Globus pallidus (tissue), 1 donor: ENCODE measurements around the gene ZDHHC11B.
A peak's percentile ranks its signal among the peaks of the same experiment; 100 is the strongest.
"Not testable (repeated sequence)": the region's sequence is repeated elsewhere in the genome, so short reads cannot be mapped to it uniquely, and the experiment has no call there.

Source experiments
- DNase-seq: peaks from one replicate; pipeline ENCODE4 v3.0.0-alpha.2; 2015; ENCODE audit warnings: low spot score

Gene ZDHHC11B

DNA sequence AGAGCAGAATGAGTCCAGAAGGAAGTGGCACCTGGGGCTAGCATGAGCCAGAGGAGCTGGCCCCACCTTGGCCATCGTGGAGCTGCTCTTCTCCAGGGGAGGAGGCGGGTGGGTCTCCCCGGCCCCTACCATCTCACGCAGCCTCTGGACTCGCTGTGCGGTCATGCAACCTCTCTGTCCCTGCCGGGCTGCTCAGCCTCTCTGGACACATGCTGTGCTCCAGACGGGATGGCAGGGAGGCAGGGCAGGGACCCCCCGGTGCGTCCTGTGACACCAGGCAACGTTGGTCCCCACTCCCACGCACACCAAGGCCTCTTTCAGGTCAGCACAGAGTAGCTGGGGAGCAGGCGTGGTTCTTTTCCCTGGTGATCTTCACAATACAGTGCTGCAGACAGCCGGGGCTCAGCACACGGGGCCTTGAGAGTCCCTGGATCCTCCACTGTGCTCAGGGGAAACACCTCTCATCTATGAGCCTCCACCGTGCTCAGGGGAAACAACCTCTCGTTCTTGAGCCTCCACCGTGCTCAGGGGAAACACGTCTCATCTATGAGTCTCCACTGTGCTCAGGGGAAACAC lies 30.9 kb downstream of the ZDHHC11B start:
- not testable (repeated sequence) for DNase-seq

DNA sequence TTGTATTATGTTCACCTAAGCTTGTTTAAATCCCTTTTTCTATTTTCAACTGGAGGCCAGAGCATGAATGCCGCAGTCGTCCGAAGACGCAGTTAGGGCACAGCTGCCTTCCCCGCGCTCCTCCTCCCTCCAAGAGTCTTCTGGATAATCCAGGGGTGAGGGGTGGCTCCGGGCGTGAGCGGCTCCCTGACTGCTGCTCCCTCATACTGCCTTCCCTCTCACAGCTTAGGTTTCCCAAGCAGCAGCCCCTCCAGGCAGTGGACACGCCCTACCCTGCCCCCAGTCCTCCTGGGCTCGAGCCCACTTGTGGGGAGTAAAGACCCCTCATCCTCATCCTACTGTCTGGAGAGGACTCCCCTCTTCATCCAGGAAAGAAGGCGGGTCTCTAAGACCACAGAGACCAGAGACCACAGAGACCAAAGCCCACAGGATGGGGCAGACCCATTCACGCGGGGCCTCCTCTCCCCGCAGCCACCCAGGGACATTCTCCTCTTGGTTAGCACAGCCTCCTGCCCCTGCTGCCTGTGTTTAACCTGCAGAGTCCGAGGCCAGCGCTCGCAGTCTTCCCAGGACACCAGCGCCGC lies 31.9 kb downstream of the ZDHHC11B start:
- DNase-seq = not testable (repeated sequence)

DNA sequence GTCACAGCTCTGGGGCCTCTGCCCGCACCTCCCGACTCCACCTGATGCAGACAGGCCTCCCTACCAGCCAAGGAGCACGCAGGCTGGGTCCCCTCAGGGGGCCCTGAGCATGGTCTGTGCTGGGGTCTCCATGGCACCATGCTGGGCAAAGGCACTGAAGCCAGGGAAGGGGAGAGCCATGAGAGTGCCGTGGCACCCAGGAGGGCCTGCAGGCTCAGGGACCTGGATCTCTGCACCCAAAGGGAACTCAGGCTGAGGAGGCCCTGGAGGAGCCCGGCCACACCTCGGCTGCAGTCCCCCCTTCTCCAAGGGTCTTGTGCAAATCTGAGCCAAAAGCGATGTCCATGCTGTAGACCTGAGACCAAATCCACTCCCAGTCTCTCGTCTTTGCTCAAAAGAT lies 32.5 kb downstream of the ZDHHC11B start:
- not testable (repeated sequence) for DNase-seq

DNA sequence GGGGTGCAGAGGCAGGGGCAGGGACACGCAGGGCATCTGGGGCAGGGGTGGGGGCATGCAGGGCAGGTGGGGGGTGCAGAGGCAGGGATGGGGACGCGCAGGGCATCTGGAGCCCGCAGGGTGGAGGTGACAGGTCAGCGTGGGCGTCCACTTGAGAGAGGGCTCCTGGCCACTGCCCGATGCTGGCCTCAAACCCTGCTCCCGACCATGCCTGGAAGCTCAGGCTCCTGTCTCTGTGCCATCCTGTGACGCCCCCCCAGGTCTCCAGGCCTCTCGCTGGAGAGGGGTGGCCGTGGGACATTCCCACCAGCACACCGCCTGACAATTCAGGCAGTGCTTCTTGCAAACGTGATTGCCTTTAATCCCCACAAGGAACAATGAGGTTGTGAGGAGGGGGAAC lies 33.0 kb downstream of the ZDHHC11B start:
- no peak for DNase-seq

DNA sequence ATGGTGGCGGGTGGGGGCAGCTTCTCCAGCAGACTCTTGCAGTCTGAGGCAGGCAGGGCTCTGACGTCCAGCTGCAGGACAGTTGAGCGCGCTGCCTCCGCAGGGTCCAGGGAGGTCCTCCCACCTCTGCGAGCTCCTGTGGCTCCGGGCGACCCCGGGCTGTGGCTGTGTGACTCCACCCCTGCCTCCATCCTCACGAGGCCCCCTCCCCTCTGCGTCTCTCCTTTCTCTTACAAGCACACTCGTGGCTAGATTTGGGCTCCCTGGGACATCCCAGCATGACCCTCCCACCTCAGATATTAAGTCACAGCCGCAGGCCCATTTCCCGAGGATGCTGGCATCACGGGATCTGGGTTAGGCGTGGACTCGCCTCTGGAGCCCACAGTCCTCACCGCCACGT lies 34.3 kb downstream of the ZDHHC11B start:
- not testable (repeated sequence) for DNase-seq

DNA sequence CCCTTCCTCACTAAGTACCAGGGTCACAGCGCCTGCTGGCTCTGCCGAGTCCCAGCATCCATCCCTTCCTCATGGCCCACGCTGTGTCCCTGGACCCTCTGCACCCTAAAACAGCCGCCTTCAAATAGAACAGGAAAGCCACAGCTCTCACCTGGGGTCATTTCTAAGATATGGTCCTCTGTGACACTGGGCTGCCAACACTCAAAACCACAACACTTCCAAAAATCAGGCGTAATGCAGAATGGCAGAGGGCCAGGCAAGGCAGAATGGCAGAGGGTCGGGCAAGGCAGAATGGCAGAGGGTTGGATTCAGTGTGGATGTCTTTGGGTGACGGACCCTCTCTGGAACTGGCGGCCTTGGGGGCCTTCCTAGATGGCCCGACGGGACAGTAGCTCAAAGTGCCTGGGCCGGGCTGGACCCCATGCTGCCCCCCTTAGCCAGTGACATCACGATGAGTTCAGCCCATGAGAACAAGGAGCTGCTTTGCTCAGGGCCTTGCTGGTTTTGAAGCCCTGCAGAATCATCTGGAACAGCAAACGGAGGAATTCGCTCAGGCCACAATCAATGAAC lies 35.3 kb downstream of the ZDHHC11B start:
- no peak for DNase-seq

DNA sequence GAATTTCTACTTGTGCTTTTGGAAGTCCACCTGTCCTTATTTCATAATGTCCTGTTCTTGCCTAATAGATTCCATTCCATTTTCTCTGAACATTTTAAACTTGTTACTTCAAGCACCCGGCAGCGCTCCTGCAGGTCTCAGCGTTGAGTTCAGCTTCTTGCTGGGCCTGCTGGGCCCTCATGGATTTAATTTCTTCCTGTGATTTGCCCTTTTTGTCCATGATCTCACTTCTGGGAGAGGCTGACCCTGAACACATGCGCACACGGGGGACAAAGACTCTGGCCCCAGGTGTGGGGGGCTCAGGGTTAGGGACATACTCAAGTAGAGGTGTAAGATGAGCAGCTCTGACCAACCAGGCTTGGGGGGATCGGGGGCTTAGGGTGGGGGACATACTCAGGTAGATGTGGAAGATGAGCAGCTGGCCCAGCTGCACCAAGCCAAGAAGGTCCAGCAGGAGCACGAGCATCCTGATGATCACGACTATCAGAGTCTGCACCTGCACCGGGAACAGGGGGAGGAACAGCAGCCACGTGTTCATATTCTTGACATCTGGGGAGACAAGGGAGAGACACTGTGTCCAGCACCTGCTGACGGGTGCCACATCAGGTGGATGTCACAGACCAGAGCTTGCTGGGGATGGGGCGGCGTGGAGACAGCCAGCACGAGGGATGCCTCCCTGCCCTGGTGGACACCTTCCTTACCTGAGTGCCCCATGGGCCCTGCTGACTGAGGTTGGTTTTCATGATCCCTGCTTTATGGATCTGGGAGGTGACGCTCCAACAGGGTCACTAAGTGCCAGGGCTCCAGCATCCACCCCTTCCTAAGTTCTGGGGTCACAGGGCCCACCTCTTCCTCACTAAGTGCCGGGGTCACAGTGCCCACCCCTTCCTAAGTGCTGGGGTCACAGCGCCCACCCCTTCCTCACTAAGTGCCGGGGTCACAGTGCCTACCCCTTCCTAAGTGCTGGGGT lies 36.2 kb downstream of the ZDHHC11B start:
- DNase-seq = not testable (repeated sequence)

DNA sequence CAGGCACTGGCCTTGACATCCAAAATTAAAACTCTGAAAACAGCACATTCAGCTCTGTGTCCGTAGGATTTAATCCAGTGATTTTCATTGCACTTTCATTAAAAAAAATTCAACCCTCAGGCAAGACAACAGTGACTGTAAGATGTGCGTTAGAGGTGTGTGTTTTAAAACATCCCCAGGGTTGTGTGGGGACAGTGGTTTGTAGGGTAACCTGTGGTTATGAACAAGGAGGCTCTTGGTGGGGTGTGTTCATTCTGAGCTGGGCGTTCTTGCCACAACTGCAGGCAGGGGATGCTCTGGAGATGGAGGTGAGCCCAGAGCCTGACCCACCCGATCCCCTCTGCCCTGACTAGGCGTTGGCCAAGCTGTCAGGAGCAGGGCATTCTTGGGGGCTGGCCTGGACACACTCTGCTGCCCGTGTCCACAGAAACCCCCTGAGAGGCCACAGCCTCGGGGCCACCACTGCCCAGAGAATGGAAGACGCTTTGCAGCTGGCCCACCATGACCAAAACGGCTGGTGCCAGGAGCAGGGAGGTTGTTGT lies 37.2 kb downstream of the ZDHHC11B start:
- DNase-seq = not testable (repeated sequence)

DNA sequence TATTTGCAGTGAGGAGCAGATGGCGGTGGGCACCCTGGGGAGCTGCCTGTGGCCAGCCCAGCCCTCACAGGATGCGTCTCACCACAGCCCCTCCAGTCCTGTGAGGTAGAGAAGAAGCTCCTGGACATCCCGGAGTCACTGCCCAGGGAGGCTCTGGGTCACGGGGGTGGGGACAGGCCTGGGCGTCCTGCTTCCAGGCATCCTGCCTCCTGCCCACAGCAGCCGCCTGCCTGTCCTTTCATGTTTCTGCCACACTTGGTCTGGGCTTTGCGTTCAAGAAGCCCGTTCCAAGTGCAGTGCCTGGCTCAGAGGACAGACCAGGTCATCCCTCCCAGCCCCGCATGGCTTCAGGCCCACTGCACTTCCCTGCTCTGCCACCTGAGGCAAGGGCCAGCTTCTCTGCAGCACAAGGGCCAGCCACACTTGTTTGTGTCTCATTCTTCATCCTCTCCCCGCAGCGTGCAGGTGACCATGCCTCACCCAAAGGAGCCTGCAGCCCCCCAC lies 38.2 kb downstream of the ZDHHC11B start:
- no peak for DNase-seq

DNA sequence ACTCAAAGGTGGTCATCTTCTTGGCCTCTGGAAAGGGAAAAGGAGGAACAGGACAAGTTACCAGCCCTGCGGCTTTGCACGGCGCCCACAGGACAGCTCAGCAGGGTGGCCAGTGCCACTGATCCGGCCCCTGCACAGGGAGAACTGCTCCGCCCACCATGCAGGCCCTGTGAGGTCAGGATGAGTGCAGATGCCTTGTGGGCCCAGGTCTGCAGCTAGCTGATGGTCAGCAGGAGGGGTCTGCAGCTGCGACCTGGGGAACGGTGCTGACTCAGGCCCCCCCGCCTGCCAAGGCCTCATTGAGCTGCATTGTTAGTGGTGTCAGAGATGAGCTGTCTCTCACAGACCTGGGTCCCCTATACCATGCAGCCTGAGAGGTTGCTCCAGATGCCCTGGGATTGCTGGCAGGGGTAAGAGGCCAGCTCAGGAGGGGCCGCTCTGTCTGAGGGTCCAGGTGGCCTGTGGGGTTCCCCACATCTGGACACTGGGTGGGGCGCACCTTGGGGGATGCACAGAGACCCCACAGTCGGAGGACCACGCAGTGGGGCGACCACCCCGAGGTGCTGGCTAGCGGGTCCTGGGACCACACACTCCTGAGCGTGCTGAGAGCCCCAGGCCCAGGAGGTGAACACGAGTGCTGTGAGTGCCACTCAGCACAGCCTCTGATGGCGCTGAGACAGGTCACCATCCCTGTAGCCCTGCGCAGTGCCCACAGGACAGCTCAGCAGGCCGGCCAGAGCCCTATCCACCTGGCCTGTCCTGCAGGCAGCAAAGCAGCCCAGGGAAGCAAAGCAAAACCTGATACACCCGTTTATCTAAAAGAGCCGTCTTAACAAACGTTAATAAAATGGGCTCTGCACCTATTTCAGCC lies 39.0 kb downstream of the ZDHHC11B start:
- not testable (repeated sequence) for DNase-seq

DNA sequence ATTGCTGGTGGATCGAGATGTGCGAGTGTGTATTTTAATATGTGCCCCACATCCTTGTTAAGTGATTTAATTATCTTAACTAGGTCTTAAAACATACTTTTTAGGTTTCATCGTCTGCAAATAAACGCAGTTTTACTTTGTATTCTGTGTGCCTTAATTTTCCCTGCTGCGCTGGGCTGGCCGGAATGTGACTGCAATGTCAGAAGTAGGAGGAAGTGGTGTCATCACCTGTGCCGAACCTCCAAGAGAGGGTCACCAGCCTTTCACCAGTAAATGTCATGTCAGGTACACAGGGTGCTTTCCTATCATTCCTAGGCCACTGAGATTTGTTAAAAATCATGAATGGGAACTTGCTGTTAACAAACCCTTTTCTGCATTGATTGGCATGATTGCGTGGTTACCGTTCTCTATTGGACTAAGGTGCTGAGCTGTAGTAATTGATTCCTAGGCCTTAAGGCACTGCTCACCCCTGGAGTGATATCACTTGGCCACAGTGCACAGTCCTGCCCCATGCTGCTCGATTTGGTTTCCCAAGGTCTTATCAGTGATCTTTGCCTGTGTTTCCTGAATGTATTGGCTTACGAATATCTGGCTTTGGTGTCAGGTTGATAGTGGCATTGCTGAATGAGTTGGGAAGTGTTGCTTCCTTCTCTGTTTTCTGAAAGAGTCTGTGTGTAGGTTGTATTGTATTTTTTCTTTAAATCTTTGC lies 40.7 kb downstream of the ZDHHC11B start:
- DNase-seq = not testable (repeated sequence)

DNA sequence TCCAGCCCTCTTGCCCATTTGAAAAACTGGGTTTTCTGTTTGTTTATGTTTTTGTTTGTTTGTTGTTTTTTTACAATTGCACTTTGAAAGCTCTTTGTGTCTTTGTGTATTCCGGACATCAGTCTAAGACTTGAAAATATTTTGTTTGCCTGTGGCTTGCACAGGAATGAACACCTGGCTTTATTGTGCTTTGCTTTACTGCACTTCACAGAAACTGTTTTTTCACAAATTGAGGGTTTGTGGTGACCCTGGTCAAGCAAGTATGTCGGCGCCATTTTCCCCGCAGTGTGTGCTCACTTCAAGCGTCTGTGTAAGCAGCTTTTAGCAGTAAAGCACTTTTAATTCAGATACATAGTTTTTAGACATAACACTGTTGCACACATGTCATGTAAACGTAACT lies 42.3 kb downstream of the ZDHHC11B start:
- DNase-seq = not testable (repeated sequence)

DNA sequence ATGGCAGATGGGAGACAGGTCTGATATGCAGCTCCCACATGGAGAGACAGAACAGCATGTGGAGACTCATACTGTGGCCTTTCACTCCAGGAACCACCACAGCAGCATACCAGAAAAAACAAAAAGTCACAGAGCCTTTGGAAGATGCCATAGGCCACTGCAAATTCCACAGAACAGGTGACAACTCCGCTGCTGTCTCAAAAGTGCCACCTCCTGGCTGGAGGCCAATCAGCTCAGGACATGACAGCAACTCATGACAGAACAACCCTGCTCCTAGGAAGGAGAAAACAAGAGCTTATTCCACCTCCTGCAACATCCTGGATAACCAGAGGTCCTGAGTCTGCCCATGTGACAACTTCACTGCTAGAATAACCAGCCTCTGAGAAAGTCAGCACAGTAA lies 50.4 kb downstream of the ZDHHC11B start:
- not testable (repeated sequence) for DNase-seq

DNA sequence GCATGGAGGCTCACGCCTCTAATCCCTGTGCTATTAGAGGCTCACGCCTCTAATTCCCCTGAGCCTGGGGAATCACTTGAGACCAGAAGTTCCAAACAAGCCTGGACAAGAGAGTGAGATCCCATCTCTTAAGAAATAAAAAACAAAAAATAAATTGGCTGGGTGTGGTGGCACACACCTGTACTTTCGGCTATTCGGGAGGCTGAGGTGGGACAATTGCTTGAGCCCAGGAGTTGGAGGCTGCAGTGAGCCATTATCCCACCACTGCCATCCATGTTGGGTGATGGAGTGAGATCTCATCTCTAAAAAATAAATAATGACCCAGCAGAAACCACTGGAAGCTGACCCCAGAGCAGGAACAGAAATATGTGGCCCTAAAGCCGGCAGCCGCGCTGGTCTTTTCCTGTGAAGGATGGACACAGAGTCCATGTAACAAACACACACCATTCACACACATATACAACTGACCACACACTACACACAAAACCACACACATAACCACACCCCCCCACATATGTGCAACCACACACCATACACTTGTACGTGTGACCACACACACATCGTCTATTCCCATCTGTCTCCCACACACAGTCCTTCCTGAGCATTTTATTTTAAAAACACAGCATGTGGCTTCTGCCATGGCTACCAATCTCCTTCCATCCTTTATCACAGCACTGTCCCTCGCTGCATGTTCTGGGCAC lies 51.6 kb downstream of the ZDHHC11B start:
- DNase-seq = not testable (repeated sequence)

DNA sequence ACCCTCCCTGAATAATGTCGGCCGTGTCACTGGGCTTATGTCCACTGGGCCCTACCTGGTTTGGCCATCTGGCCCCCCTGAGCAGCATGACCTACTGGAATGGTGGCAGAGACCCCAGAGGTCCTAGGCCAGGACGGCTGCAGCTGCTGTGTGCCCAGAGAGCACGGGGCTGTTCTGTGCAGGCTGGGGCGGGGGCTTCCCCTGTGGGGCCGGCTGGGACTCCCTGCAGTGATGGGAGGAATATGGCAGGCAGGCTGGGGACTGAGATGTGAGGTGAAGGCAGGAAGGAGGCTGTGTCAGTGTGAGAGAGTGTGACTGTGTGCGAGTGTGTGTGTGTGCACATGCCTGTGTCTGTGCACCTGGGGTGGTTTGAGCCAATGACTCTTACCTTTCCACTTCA lies 55.3 kb downstream of the ZDHHC11B start:
- DNase-seq = not testable (repeated sequence)

DNA sequence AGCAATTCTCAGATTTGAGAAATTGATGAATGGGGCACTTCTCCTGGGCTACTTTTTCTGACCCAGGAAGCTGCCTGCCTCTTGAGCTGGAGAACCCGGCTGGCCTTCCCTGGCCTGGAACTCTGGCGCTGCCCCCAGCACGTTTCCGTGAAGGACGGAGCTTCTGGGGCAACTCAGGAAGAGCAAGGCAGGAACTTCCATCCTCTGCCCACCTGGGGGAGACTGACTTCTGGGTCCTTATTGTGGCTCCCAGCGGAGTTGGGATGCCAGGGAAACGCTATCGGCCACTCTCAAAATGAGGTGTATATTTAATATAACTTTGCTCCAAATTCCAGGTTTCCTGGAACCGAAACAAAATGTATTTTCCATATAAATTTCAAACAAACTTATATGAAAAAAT lies 57.4 kb downstream of the ZDHHC11B start:
- not testable (repeated sequence) for DNase-seq

DNA sequence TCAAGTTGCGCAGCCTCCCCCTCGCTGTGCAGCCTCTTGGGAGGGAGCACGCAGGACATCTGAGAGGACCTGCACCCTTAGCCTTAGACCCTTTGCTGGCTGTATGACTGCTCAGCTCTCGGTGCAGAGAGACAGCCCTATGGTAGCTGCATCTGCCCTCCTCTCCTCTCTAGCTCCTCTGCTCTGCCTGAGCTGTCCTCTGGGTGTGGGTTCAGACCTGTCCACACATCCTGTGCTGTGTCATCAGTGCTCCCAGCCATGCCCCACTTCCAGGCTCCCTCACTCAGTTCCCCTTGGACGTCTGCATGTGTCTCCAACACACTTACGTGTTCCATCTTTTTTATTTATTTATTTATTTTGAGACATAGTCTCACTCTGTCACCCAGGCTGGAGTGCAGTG lies 60.7 kb downstream of the ZDHHC11B start:
- DNase-seq = not testable (repeated sequence)

DNA sequence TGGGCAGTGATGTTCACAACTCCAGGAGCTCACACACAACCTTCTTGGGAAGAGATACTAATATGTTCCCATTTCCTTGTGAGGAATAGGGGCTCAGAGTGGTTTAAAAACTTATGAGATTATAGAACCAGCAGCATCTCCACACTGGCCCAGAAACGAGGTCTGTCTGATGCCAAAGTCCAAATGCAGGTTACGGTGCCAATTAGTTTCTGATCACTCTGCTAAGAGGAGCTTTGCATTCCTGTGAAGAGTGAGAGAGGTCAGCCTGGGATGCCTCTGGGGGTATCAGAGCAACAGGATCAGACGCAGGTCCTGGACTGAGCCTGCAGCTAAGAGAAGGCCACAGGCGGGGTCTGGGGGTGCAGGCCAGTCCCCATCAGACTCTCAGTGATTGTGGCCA lies 61.2 kb downstream of the ZDHHC11B start:
- DNase-seq = not testable (repeated sequence)

DNA sequence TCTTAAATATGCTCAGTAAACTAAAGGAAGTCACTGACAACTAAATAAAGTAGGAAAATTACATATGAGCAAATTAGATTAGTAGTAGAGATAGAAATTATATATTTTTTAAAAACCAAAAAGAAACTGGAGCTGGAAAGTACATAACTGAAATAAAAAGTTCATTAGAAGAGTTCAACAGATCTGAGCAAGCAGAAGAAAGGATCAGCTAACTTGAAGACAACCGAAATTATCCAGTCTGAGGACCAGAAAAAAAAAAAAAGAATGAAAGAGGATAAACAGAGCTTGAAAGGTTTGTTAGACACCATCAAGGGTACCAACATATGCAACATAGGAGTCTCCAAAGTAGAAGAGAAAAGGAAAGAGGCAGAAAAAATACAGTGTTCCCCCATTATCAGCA lies 65.2 kb downstream of the ZDHHC11B start:
- not testable (repeated sequence) for DNase-seq

DNA sequence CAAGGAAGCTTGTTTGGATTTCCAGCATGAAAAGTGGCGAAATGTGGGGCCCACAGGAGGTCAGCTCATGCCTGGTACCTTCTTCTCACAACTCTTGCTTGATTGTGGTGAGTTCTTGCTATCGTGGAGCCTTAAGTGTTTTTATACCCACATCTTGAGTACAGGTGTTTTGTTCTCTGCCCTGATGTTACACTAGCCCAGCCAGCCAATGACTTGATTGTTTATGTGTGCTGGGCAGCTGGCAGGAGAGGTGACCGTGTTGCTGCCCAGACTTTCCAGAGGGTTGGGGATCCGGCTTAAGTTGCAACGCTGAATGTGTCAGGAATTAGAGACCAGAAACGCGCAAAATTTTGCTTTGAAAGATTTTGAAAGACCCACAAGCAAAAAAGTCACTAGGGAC lies 67.4 kb downstream of the ZDHHC11B start:
- DNase-seq = peak; percentile 53
